ENCODE measurements around the gene UTP18.
"Not testable (repeated sequence)": the region's sequence is repeated elsewhere in the genome, so short reads cannot be mapped to it uniquely, and the experiment has no call there.

The UTP18 gene

GRCh38 chr17:51259564-51260236 lies 646 bp upstream of the UTP18 start, which contains the start of gene MBTD1:
TSS of gene MBTD1 (minus strand) at chr17:51260049. CDS start at chr17:51225161, 34,888 bp downstream.
- peak; percentile 90 for DNase-seq

GRCh38 chr17:51261024-51261963 lies 948 bp downstream of the UTP18 start:
- no peak for DNase-seq

- DNase-seq = no peak
Measured at GRCh38 chr17:51263006-51263405, 2.7 kb downstream of the UTP18 start.

GRCh38 chr17:51264466-51264865 lies 4.1 kb downstream of the UTP18 start:
- not testable (repeated sequence) for DNase-seq

- no peak for DNase-seq
Measured at GRCh38 chr17:51269991-51270390, 9.6 kb downstream of the UTP18 start.

- DNase-seq = no peak
Measured at GRCh38 chr17:51270636-51271035, 10.3 kb downstream of the UTP18 start.

GRCh38 chr17:51272812-51273211 lies 12.5 kb downstream of the UTP18 start:
- DNase-seq = no peak

GRCh38 chr17:51275381-51275780 lies 15.0 kb downstream of the UTP18 start:
- DNase-seq = no peak

GRCh38 chr17:51279183-51279582 lies 18.8 kb downstream of the UTP18 start:
- DNase-seq = no peak

- no peak for DNase-seq
Measured at GRCh38 chr17:51287412-51287811, 27.1 kb downstream of the UTP18 start.

- no peak for DNase-seq
Measured at GRCh38 chr17:51289696-51290111, 29.4 kb downstream of the UTP18 start.

- DNase-seq = not testable (repeated sequence)
Measured at GRCh38 chr17:51294338-51294737, 34.0 kb downstream of the UTP18 start.

- DNase-seq = no peak
Measured at GRCh38 chr17:51298508-51299371, 38.4 kb downstream of the UTP18 start.

- no peak for DNase-seq
Measured at GRCh38 chr17:51299859-51300258, 39.5 kb downstream of the UTP18 start.

- DNase-seq = no peak
Measured at GRCh38 chr17:51305182-51305581, 44.8 kb downstream of the UTP18 start.

- DNase-seq = not testable (repeated sequence)
Measured at GRCh38 chr17:51312003-51312402, 51.7 kb downstream of the UTP18 start.

- DNase-seq = no peak
Measured at GRCh38 chr17:51319186-51319585, 58.8 kb downstream of the UTP18 start.

GRCh38 chr17:51322390-51323029 lies 62.2 kb downstream of the UTP18 start:
- no peak for DNase-seq

GRCh38 chr17:51325471-51325870 lies 65.1 kb downstream of the UTP18 start:
- DNase-seq = no peak

- DNase-seq = not testable (repeated sequence)
Measured at GRCh38 chr17:51330861-51331503, 70.6 kb downstream of the UTP18 start.

GRCh38 chr17:51335006-51335590 lies 74.8 kb downstream of the UTP18 start:
- DNase-seq = no peak

All from activated CD4-positive, alpha-beta T cell treated with anti-CD3 and anti-CD28 coated beads for 1 hour (primary cell).